A204.1 (cell line): Measurements from ENCODE around the gene MEF2C.
"Not testable (repeated sequence)": the region's sequence is repeated elsewhere in the genome, so short reads cannot be mapped to it uniquely, and the experiment has no call there.

Source experiments
- FAIRE-seq: peaks from 2 replicates; lab custom pipeline; 2012; peaks lifted over from hg19 to GRCh38; lab: Jason Lieb, UNC

MEF2C gene

DNA sequence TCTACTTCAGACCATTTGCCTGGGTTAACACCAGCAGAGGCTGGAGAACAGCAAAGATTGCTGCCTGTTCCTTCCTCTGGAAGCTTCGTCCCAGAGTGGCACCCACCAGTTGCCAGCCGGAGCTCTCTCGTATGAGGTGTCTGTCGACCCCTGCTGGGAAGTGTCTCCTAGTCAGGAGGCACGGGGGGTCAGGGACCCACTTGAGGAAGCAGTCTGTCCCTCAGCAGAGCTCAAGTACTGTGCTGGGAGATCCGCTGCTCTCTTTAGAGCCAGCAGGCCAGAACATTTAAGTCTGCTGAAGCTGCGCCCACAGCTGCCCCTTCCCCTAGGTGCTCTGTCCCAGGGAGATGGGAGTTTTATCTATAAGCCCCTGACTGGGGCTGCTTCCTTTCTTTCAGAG is 84.1 kb downstream of the MEF2C start:
- FAIRE-seq, result not testable (repeated sequence)

- not testable (repeated sequence) for FAIRE-seq
Observed at GRCh38 chr5:88793797-88794196, 89.2 kb downstream of the MEF2C start.

DNA sequence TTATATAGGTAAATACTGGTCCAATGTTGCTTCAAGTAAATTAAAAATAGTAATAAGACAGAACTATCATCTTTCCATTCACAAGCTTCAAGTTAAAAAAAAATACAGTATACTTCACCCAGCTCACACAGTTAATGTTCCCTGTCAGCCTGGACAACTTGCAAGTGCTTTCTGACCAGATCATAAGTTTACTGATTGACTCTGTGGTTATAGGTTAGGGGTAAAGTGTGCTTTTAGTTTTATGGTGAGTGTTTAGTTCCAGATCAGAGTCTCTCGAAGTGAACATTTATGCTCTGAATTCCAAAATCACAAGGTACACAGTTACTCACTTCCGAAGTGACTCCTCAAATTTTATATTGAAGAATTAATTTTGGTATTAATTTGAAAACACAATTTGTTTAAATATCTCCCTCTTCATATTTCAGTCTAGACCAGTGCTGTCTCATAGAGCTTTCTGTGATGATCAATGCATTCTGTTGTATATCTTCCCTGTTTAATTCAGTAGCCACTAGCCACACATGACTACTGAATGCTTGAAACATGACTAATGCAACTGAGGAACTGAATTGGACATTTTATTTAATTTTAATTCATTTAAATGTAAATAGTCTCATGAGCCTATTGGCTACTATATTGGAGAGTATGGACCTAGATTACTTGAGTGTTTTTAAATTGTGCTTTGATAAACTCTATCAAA is 90.7 kb downstream of the MEF2C start:
- FAIRE-seq, result no peak

- FAIRE-seq, result no peak
Observed at GRCh38 chr5:88787856-88788255, 95.1 kb downstream of the MEF2C start.

GRCh38 chr5:88786789-88787188 is 96.2 kb downstream of the MEF2C start:
- FAIRE-seq, result no peak

- FAIRE-seq, result no peak
Observed at GRCh38 chr5:88785746-88786565, 97.0 kb downstream of the MEF2C start.

- FAIRE-seq, result no peak
Observed at GRCh38 chr5:88782571-88782970, 100.4 kb downstream of the MEF2C start.

DNA sequence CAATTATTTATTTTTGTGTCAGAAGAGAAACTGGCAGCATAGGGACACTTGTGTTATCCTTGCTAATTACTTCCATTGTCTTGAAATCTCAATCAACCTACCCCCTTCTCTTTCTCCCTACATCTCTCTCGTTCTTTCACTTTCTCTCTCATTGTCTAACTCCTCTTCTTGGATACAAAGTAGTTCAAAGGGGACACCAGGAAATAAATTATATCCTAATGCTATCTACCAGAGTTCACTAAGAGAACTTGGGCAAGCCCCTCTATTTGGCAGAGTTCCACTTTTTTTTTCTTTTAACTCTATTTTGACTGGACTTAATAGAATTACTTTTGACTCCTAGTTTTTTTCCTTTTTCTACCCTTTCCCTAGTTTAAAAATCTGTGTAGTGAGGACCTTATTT is 102.2 kb downstream of the MEF2C start:
- no peak for FAIRE-seq

DNA sequence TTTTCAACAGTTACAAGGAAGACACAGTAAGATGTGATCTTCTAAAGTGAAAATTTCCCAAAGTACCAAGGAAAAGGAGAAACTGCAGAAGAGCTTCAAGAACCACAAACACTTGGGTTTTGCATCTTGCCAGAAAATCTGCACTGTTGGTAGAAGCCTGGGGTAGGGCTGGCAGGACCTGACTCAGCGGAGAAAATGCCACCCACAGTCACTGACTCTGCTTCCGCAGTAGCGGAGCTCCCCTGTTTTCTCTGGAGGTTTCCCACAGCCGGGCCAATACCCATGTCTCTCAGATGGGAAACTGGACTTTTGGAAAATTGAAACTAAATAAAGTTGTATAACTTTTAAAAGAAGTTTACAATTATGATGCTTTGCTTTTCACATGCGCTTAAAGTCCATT is 104.2 kb downstream of the MEF2C start:
- FAIRE-seq, result no peak

- FAIRE-seq, result no peak
Observed at GRCh38 chr5:88776692-88777091, 106.3 kb downstream of the MEF2C start.

DNA sequence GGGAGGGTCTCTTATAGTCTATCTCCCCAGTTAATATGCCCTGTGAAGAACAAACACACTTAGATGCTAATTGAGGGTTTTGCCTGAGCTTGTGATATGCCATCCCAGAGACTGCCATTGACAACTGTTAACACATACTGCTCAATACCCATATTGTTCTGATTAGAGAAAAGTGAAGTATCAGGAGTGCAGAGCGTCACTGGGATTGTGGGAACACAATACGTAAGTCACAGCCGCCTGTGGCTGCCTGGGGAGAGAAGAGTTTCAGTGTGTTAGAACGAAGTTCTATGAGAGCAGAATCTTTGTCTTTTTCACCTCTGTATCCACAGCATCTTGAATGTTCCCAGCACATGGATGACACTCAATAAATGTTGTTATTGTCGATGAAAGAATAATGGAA is 110.2 kb downstream of the MEF2C start:
- no peak for FAIRE-seq

GRCh38 chr5:88772047-88772446 is 110.9 kb downstream of the MEF2C start:
- no peak for FAIRE-seq

GRCh38 chr5:88770276-88771257 is 112.4 kb downstream of the MEF2C start:
- no peak for FAIRE-seq

- FAIRE-seq, result no peak
Observed at GRCh38 chr5:88769165-88769564, 113.8 kb downstream of the MEF2C start.

DNA sequence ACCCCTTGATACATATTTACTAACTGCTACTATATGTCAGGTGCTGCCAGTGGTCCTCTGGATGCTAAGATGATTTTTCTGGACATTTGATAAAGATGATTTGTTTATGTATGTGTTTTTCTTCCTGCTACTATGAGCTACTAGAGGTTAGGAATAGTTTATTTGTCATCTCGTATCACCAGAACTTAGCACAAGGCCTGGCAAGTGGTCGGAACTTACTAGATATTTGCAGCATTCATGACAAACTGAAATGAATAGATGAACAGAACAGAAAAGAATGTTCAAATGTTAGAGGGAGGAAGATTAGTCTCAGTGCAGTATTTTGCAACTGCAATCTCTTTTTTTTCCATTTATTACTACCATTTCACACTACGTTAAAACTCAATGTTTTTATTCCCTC is 114.6 kb downstream of the MEF2C start:
- no peak for FAIRE-seq

DNA sequence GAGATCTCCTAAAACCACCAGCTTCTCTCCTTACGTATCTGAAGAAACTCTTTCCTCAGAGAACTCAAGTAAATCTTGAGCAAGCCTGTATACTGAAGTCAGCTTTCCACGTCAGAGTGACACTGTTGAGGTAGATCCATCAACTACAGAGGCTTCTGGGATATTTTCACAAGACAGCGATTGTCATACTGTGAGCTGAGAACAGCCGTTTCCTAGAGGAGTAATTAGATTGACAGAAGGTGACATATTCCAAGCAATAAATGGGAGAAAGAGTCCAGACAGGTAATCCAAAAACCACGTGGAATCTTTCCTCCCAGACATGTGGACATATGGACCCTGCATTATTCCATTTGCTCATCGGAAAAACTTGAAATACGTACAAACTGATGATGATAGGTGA is 117.2 kb downstream of the MEF2C start:
- no peak for FAIRE-seq

- no peak for FAIRE-seq
Observed at GRCh38 chr5:88765171-88765570, 117.8 kb downstream of the MEF2C start.

DNA sequence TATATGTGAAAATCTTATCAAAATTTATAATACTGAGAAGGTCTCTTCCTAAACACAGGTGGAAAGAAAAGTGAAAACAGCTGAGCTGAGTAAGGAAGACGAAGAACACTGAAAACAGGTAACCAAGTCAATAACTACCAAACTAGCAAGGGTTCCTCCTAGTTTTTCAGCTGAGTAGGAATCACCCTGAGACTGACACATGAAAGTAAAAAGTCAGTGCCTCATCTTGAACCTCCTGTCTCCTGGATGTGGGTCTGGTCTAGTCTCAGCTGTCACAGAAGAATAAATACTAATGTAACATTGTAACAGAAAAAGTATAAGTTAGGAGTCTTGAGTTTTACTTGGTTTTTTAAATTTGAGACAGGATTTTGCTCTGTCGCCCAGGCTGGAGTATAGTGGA is 121.0 kb downstream of the MEF2C start:
- FAIRE-seq, result no peak

DNA sequence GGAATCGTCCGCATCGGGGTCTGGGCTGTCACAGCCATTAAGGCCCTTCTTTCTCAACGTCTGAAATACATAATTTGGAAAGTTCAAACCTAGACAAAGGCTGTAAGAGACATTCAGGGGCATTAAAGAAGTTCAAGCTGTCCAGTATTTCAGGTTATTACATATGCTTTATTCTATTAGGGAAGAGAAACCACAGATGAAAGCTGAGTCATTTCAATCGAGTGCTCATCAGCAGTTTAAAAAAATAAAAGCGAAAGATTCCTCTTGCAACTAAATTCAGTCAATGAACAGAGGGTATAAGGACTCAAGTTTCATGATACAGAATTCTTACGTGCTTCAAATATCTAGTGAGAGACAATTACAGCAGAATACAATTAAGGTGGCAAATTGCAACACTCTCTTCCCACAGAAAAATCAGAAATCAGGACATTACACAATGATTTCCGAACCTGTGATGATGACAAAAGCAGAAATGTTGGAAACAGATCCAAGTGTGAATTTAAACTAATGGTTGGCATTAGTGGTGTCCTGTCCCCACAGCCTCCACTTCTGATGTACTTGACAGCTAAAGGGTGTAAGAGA is 121.6 kb downstream of the MEF2C start:
- FAIRE-seq, result no peak

DNA sequence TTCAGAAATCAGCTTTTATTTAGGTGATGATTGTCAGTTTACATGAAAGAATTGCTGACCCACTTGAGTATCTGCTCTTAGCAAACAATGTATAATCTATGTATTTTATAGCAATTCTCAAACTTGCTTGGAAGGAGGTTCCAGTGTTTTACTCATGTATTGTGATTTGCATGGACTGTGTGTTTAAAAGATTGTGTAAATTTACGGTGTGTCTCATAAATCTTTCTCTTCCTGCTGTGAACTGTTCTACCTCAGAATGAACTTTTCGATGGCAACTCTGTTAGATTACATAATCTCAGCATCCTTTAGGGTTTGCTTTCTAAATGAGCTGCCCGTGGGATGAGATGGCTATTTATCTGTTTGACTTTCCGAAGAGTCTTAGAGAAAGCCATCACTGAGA is 122.5 kb downstream of the MEF2C start:
- no peak for FAIRE-seq

DNA sequence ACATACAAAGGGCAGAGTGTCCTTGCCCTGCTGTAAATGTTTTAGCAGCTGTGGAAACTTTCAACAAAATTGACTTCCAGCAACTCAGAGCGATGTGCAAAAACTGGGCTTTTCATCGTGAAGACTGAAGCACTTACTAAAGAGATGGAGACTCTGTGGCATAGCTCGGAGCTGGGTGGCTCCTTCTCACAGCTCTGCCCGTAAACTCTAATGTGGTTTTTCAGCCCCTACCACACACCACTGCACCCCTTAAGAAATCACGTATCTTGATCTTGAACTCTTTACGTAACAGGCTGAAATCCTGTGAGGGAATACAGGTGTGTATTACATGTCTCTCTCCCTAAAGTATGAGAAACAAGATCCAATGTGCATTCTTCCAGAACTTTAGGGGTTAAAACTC is 124.4 kb downstream of the MEF2C start:
- no peak for FAIRE-seq

DNA sequence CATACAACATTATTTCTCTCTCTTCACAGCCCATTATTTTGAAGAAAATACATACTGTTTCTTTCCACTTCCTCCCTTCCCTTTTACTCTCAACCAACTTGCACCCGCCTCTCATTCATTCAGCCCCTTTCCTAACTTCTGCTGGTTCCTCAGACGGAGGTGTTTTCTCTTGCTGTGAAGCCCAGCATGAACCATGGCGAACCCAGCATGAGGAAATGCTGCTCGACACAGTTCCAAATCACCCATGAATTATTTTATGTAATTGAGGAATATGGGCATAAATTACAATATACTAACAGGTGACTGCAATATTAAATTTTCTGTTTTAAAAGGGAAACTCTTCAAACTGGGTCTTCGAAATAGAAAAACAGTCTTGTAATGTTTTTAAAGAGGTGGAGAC is 124.8 kb downstream of the MEF2C start:
- FAIRE-seq, result no peak
